Epithelial cell of esophagus (primary cell): ENCODE data around the gene CEP85L.
"Not testable (repeated sequence)": the region's sequence is repeated elsewhere in the genome, so short reads cannot be mapped to it uniquely, and the experiment has no call there.

Experiments used
- DNase-seq: peaks from one replicate; pipeline ENCODE4 v3.0.0; 2010; ENCODE audit warnings: low read depth
- H3K4me3 ChIP-seq: 2 replicates; pipeline ENCODE4 v1.5.1; 2011; ENCODE audit warnings: mild to moderate bottlenecking, low read length, control low read depth
- CTCF ChIP-seq: IDR thresholded peaks from 2 replicates; pipeline ENCODE4 v1.5.1; 2011; ENCODE audit warnings: low read depth, mild to moderate bottlenecking, low read length, control low read depth, inconsistent platforms; ENCODE audit not compliant: insufficient read depth; ENCODE audit errors: missing control alignments

CEP85L gene

GRCh38 chr6:118436482-118436881, 214.9 kb downstream of the CEP85L start:
- no peak overlapping the region for H3K4me3 ChIP-seq
- no peak for TF ChIP-seq CTCF
- no peak for DNase-seq

GRCh38 chr6:118434147-118434546, 217.2 kb downstream of the CEP85L start:
- DNase-seq, H3K4me3 ChIP-seq: not testable (repeated sequence)

GRCh38 chr6:118421312-118421711, 230.1 kb downstream of the CEP85L start:
- DNase-seq, H3K4me3 ChIP-seq: not testable (repeated sequence)

DNA sequence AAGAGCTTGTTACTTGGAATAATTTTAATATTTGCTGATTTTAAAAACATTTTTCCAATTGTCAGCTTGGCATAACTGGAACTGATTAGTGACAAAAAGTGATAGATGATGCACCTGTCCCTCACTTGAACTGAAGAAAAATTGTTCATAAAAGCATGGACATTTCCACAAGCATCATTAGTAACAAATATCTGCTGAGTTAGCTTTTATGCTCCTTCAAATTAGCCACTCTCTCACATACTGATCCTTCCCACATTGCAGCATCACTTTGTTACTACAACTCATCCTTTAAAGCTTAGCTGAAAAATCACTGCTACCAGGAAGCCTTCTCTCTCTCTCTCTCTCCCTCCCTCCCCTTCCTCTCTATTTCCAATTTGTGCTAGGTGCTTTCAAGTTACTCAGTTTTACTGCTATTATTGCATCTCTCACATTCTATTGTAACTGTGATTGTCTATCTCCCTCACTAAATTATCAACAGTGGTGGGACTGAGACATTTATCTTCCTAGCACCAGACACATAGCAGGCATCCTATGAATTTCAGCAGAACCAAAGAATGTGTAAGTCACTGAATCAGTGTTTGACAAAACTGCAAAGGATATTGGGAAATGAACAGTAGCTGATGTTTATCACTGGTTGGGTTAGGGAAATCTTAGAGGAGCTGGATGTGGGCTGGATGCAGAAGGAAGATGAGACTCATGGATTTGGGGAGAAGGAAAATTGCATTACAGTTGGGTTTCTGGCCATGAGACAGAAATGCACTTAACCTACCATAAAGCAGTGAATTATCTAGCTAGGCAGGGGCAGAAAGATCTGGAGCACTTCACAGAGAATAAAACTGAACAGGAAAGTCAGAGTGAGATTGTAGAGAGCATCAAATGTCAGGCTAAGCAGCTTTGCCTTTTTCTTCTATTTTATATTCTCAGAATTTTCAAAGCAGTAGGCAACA, 231.7 kb downstream of the CEP85L start:
- TF ChIP-seq CTCF = no peak
- no peak overlapping the region for H3K4me3 ChIP-seq
- DNase-seq = no peak
